Right lobe of liver (tissue), 4 donors: ENCODE results near the gene ACADSB.

Source experiments
- CTCF ChIP-seq, 4 donors: fragments of 200-600 bp in 3 of 4; fragments of 450-650 bp in 1 of 4; IDR thresholded peaks; one replicate each; pipeline versions ENCODE4 v1.5.1 to v1.8.0; 2016 to 2022; ENCODE audit warnings: antibody characterized with exemption in 4 of 4, mild to moderate bottlenecking in 2 of 4
- POLR2A ChIP-seq: fragments of 450-650 bp; IDR thresholded peaks from one replicate; pipeline ENCODE4 v1.6.1; 2017; ENCODE audit warnings: antibody characterized with exemption, mild to moderate bottlenecking
- donor health status: DM: no; HTN: no; CAD: no.
- donor health status: DM: no; HTN: no; CAD: no.
- donor health status: DM: no; HTN: yes; CAD: no.

DNA sequence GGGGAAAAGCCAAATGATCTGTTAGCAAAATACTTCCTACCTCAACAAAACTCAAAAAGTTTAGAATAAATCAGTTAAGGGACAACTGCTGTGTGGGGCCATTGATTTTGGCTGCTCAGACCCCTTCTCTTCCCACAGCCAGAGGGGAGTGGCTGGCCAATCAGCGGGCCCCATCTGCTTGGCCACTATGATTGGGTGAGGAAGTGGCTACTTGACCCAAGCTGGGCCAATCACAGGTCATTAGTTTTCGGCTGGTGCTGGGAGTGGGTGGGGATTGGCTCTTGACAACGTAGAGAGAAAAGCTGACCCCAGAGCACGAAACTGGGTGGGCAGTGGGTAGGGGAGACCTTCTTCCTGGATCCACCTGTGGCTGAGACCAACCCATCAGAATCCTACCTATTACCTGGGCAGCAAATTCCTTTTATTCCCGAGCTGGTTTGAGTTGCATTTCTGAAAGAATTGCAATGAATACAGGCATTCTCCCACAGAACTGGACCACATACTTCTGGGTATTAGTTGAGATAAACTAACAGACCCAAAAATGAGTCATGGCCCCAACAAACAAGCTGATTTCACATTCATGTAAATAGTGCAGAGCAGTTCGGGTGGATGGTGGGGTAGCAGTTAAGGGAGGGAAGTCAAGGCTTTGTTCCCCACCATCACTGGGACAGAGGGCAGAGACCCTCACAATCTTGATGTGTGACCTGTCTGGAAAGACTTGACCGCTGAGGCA lies 91.4 kb downstream of the ACADSB start:
- TF ChIP-seq CTCF (IDR thresholded peaks at IDR 0.05) (no peak), POLR2A (no peak)
